ENCODE data around the gene PDE6D. TPM values are rescaled to one million over a fixed set of nuclear protein-coding genes. Genes with fewer than 3 reads are reported as not detected.
A peak's percentile ranks its signal among the peaks of the same experiment; 100 is the strongest.

PDE6D gene
- total and polyA plus RNA-seq, 2 of the 13 experiments (the other 11 are each of a cell fraction or from before 2014, with no cell fraction given) = 14.1 to 23.2 TPM

- TF ChIP-seq ZSCAN9 (CRISPR knock-in tag; IDR thresholded peaks at IDR 0.05; ENCODE audit: borderline replicate concordance) (no peak), POGZ (CRISPR knock-in tag; IDR thresholded peaks at IDR 0.05) (no peak), YY1 (IDR thresholded peaks at IDR 0.05; ENCODE audit: insufficient read depth, insufficient replicate concordance, low read depth, low read length) (no peak), HOXA3 (CRISPR knock-in tag; IDR thresholded peaks at IDR 0.05) (peak; percentile 22; the same call in 1 of the 2 replicates), IRF2 (CRISPR knock-in tag; IDR thresholded peaks at IDR 0.05) (peak; percentile 34; the same call in 1 of the 2 replicates), ZNF326 (CRISPR knock-in tag; IDR thresholded peaks at IDR 0.05; ENCODE audit: borderline replicate concordance) (no peak), STAT5B (CRISPR knock-in tag; IDR thresholded peaks at IDR 0.05) (no peak), POLR2AphosphoS5 (IDR thresholded peaks at IDR 0.05; ENCODE audit: low read depth, low read length) (peak; percentile 42; the same call in 1 of the 2 replicates), ZNF30 (CRISPR knock-in tag; IDR thresholded peaks at IDR 0.05) (no peak), GMEB2 (CRISPR knock-in tag; IDR thresholded peaks at IDR 0.05; ENCODE audit: low read depth) (no peak), SIN3B (IDR thresholded peaks at IDR 0.05; ENCODE audit: low read length) (no peak), MIER3 (CRISPR knock-in tag; IDR thresholded peaks at IDR 0.05; ENCODE audit: borderline replicate concordance) (no peak), TCF12 (IDR thresholded peaks at IDR 0.05) (no peak), TCF12 (CRISPR knock-in tag; IDR thresholded peaks at IDR 0.05) (no peak), ZNF12 (CRISPR knock-in tag; IDR thresholded peaks at IDR 0.05) (no peak), ZNF788 (CRISPR knock-in tag; IDR thresholded peaks at IDR 0.05; ENCODE audit: borderline replicate concordance) (0 out of 2 replicates have a peak, but pooled peaks have one; percentile 13), PHF20 (CRISPR knock-in tag; IDR thresholded peaks at IDR 0.05) (no peak; the same call in 1 of the 2 replicates), TCF7 (IDR thresholded peaks at IDR 0.05; ENCODE audit: low read depth) (no peak)
- TF ChIP-seq, protein P1, sequence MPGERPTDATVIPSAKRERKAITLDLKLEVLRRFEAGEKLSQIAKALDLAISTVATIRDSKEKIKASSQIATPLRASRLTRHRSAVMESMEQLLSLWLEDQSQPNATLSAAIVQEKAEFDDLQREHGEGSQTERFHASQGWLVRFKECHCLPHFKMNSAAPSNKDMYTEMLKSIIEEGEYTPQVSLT (CRISPR knock-in tag; IDR thresholded peaks at IDR 0.05; ENCODE audit: borderline replicate concordance, low read depth) = no peak
- TF ChIP-seq, protein P2, sequence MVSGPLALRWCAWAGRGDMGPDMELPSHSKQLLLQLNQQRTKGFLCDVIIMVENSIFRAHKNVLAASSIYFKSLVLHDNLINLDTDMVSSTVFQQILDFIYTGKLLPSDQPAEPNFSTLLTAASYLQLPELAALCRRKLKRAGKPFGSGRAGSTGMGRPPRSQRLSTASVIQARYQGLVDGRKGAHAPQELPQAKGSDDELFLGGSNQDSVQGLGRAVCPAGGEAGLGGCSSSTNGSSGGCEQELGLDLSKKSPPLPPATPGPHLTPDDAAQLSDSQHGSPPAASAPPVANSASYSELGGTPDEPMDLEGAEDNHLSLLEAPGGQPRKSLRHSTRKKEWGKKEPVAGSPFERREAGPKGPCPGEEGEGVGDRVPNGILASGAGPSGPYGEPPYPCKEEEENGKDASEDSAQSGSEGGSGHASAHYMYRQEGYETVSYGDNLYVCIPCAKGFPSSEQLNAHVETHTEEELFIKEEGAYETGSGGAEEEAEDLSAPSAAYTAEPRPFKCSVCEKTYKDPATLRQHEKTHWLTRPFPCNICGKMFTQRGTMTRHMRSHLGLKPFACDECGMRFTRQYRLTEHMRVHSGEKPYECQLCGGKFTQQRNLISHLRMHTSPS (CRISPR knock-in tag; IDR thresholded peaks at IDR 0.05; ENCODE audit: low read depth) = peak; percentile 89; the same call in 1 of the 2 replicates
- TF ChIP-seq, protein P3, sequence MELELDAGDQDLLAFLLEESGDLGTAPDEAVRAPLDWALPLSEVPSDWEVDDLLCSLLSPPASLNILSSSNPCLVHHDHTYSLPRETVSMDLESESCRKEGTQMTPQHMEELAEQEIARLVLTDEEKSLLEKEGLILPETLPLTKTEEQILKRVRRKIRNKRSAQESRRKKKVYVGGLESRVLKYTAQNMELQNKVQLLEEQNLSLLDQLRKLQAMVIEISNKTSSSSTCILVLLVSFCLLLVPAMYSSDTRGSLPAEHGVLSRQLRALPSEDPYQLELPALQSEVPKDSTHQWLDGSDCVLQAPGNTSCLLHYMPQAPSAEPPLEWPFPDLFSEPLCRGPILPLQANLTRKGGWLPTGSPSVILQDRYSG (CRISPR knock-in tag; IDR thresholded peaks at IDR 0.05) = no peak
- TF ChIP-seq, protein P4, sequence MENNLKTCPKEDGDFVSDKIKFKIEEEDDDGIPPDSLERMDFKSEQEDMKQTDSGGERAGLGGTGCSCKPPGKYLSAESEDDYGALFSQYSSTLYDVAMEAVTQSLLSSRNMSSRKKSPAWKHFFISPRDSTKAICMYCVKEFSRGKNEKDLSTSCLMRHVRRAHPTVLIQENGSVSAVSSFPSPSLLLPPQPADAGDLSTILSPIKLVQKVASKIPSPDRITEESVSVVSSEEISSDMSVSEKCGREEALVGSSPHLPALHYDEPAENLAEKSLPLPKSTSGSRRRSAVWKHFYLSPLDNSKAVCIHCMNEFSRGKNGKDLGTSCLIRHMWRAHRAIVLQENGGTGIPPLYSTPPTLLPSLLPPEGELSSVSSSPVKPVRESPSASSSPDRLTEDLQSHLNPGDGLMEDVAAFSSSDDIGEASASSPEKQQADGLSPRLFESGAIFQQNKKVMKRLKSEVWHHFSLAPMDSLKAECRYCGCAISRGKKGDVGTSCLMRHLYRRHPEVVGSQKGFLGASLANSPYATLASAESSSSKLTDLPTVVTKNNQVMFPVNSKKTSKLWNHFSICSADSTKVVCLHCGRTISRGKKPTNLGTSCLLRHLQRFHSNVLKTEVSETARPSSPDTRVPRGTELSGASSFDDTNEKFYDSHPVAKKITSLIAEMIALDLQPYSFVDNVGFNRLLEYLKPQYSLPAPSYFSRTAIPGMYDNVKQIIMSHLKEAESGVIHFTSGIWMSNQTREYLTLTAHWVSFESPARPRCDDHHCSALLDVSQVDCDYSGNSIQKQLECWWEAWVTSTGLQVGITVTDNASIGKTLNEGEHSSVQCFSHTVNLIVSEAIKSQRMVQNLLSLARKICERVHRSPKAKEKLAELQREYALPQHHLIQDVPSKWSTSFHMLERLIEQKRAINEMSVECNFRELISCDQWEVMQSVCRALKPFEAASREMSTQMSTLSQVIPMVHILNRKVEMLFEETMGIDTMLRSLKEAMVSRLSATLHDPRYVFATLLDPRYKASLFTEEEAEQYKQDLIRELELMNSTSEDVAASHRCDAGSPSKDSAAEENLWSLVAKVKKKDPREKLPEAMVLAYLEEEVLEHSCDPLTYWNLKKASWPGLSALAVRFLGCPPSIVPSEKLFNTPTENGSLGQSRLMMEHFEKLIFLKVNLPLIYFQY (CRISPR knock-in tag; IDR thresholded peaks at IDR 0.05; ENCODE audit: borderline replicate concordance) = no peak
Observed at GRCh38 chr2:231685349-231686191, 95.5 kb downstream of the PDE6D start (continued).
